Kidney (tissue), 14 donors: ENCODE measurements around the gene RASAL2. TPM values are rescaled to one million over a fixed set of nuclear protein-coding genes. Genes with fewer than 3 reads are reported as not detected.

ENCODE experiments used
- DNase-seq, 5 donors: peaks; one replicate each; pipeline ENCODE4 v3.0.0-alpha.2; 2013 to 2020
- FAIRE-seq: peaks from 2 replicates; lab custom pipeline; 2012; peaks lifted over from hg19 to GRCh38; lab: Jason Lieb, UNC
- H3K27ac ChIP-seq, 2 donors: one replicate each; pipeline ENCODE4 v1.7.0; 2013; ENCODE audit warnings: low read depth in 2 of 2, low read length in 2 of 2, inconsistent platforms in 1 of 2
- H3K27me3 ChIP-seq: one replicate; pipeline ENCODE4 v1.7.1; 2013; ENCODE audit warnings: low read length, inconsistent platforms; ENCODE audit not compliant: control insufficient read depth, insufficient read depth
- H3K36me3 ChIP-seq, 3 donors: one replicate each; pipeline versions ENCODE4 v1.7.0 to v1.7.1; 2013; ENCODE audit warnings: low read length in 3 of 3, control low read depth in 1 of 3, inconsistent platforms in 1 of 3; ENCODE audit not compliant: insufficient read depth in 3 of 3, control insufficient read depth in 2 of 3
- H3K4me1 ChIP-seq, 3 donors: one replicate each; pipeline versions ENCODE4 v1.7.0 to v1.7.1; 2013; ENCODE audit warnings: low read length in 3 of 3, inconsistent platforms in 1 of 3, low read depth in 1 of 3; ENCODE audit not compliant: control insufficient read depth in 2 of 3, insufficient read depth in 2 of 3
- H3K4me3 ChIP-seq, 3 donors: one replicate each; pipeline versions ENCODE4 v1.7.0 to v1.8.1; 2013; ENCODE audit warnings: low read length in 3 of 3, control low read depth in 1 of 3, inconsistent platforms in 1 of 3
- H3K9ac ChIP-seq, 3 donors: one replicate each; pipeline versions ENCODE4 v1.7.0 to v1.7.1; 2013; ENCODE audit warnings: low read length in 3 of 3, control low read depth in 1 of 3, inconsistent platforms in 1 of 3
- H3K9me3 ChIP-seq, 3 donors: one replicate each; pipeline versions ENCODE4 v1.7.0 to v1.7.1; 2013; ENCODE audit warnings: low read length in 3 of 3, control low read depth in 1 of 3, inconsistent platforms in 1 of 3; ENCODE audit not compliant: control insufficient read depth in 2 of 3, insufficient read depth in 1 of 3
- CTCF ChIP-seq: IDR thresholded peaks from 3 replicates; pipeline ENCODE4 v1.5.1; 2012; ENCODE audit warnings: mild to moderate bottlenecking, moderate library complexity, borderline replicate concordance; ENCODE audit not compliant: insufficient read depth; ENCODE audit errors: extremely low read depth
- intact Hi-C: fragments of 100-400 bp; cut with DNase I; formaldehyde crosslinking; loops from one replicate; pipeline ENCODE4 v1.11.1; 2022
- polyA plus RNA-seq: library from polyadenylated mRNA; stranded (reverse); fragments of 350-450 nt; fragmentation: Illumina TruSeq; extraction: RNeasy Lipid Tissue Mini Kit (QIAGEN cat#74804); gene quantifications from one replicate; pipeline ENCODE4 v1.2.3, GENCODE V29; 2014; ENCODE audit warnings: low read depth, low replicate concordance; ENCODE audit not compliant: insufficient read depth
- total RNA-seq: library from RNA; stranded (reverse); fragmentation: NEBNext Ultra II Directional; extraction: Animal tissue kit (Norgen Biotek cat#: 25700); gene quantifications from one replicate; pipeline ENCODE4 v1.2.1, GENCODE V29; 2021
- donor health status: control.
- donor health status: control.
- donor health status: control.
- donor health status: control.
- donor health status: control.
- donor health status: DM: yes; HTN: yes; CAD: no.
- donor health status: Normal renal cell carcinoma (clear cell type).

RASAL2 gene
- total and polyA plus RNA-seq, 2 donors from 2014 or later, result 2.2 to 26.5 TPM

DNA sequence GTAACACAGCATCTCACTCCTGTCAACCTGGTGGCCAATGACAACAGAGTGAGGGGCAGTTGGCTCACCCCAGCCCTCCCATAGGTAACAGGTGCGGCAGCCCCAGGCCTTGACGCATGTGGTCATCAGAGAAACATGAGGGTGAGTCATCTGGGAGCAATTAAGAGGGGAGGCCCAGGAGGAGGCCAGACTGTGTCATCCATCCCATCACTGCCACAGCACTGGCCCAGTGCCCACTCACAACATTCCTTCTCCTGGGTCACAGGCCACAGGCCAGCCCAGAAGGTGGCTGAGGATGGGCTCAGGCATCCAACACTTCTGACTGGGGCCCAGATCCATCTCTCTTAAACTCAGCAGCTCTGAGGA, 436.1 kb downstream of the RASAL2 start:
- TF ChIP-seq CTCF, result no peak
- FAIRE-seq, result no peak
- H3K27ac ChIP-seq, result no peak overlapping the region
- no peak for DNase-seq
- H3K4me3 ChIP-seq, result no peak overlapping the region
- no peaks in the 10 kb centered on the region for H3K9me3 ChIP-seq
- intact Hi-C loops, result loop anchor here (10.0 kb wide), 1 partner anchor 225 kb away; no protein-coding TSS in a partner anchor
- no peaks in the 10 kb centered on the region for H3K27me3 ChIP-seq
- no peak overlapping the region for H3K9ac ChIP-seq
- peaks cover 0 to 2% (median 0%) of the 10 kb centered on the region in 3 donors for H3K4me1 ChIP-seq
- no peaks in the 10 kb centered on the region for H3K36me3 ChIP-seq

GRCh38 chr1:178530502-178530901, 436.6 kb downstream of the RASAL2 start:
- Histone ChIP-seq H3K27ac (no peak overlapping the region), H3K27me3 (no peaks in the 10 kb centered on the region), H3K9me3 (no peaks in the 10 kb centered on the region), H3K36me3 (no peaks in the 10 kb centered on the region), H3K4me3 (no peak overlapping the region), H3K4me1 (peaks cover 0 to 2% (median 0%) of the 10 kb centered on the region in 3 donors), H3K9ac (no peak overlapping the region)
- DNase-seq (no peak), FAIRE-seq (no peak)
- no peak for TF ChIP-seq CTCF
- intact Hi-C loops, result loop anchor here (10.0 kb wide), 1 partner anchor 224 kb away; no protein-coding TSS in a partner anchor

GRCh38 chr1:178531887-178532286, 438.0 kb downstream of the RASAL2 start:
- Histone ChIP-seq H3K4me1 (peaks cover 0 to 2% (median 0%) of the 10 kb centered on the region in 3 donors), H3K9ac (no peak overlapping the region), H3K27ac (no peak overlapping the region), H3K4me3 (no peak overlapping the region), H3K9me3 (no peaks in the 10 kb centered on the region), H3K36me3 (no peaks in the 10 kb centered on the region), H3K27me3 (no peaks in the 10 kb centered on the region)
- intact Hi-C loops, result loop anchor here (10.0 kb wide), 1 partner anchor 223 kb away; no protein-coding TSS in a partner anchor
- DNase-seq (peak in 1 of 5 donors; percentile 19), FAIRE-seq (no peak)
- TF ChIP-seq CTCF, result no peak

DNA sequence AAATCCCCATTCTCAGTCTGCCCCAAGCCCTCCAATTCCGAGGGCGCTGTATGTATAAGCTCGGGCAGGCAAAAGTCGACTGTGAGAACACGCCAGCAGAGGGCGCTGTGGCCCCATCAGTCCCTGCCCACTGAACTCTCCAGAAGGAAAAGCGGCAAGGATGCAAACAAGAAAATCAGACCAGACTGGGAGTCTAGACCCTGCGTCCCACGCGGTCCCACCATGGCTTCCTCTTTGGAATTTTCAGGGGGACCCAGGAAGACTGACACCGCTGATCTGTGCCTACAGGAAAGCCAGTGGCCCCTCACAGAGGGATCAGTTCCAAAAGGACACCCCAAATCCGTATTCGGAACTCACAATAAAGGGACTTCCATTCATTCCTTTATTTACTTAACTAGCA, 438.5 kb downstream of the RASAL2 start:
- Histone ChIP-seq H3K4me3 (no peak overlapping the region), H3K4me1 (peaks cover 0 to 2% (median 0%) of the 10 kb centered on the region in 3 donors), H3K27me3 (no peaks in the 10 kb centered on the region), H3K27ac (no peak overlapping the region), H3K9me3 (no peaks in the 10 kb centered on the region), H3K9ac (no peak overlapping the region), H3K36me3 (no peaks in the 10 kb centered on the region)
- DNase-seq (peak; percentile 86 to 89 (median 88)), FAIRE-seq (peak; percentile 3)
- intact Hi-C loops, result loop anchor here (10.0 kb wide), 1 partner anchor 222 kb away; no protein-coding TSS in a partner anchor
- peak; percentile 89 for TF ChIP-seq CTCF
